B cell (primary cell): Measurements from ENCODE around the gene GRK5. TPM values are rescaled to one million over a fixed set of nuclear protein-coding genes. Genes with fewer than 3 reads are reported as not detected.

Source experiments
- ATAC-seq: fragments of 200-7000 bp; cut with Tn5 transposase; one replicate; pipeline ENCODE4 v1.10.0; 2021; ENCODE audit warnings: low read depth, mild to moderate bottlenecking, moderate number of reproducible peaks, moderate library complexity
- CTCF ChIA-PET: fragments of 350-600 bp; sonication (Branson Sonifier 250); formaldehyde crosslinking; loops from one replicate; lab custom pipeline; 2021; ENCODE audit warnings: antibody characterized with exemption, inconsistent platforms; lab: Charles Lee
- POLR2A ChIA-PET: fragments of 350-600 bp; sonication (Branson Sonifier 250); formaldehyde crosslinking; loops from one replicate; lab custom pipeline; 2021; ENCODE audit warnings: antibody characterized with exemption; lab: Charles Lee
- DNase-seq: peaks from one replicate; pipeline ENCODE4 v3.0.0; 2013
- H2AFZ ChIP-seq: 2 replicates; pipeline ENCODE4 v1.6.1; 2012; ENCODE audit warnings: mild to moderate bottlenecking, low read depth, low read length; ENCODE audit not compliant: insufficient read depth, poor library complexity, severe bottlenecking
- H3K27ac ChIP-seq, 2 donors: 1 replicate in 1 of 2; 2 replicates in 1 of 2; pipeline ENCODE4 v1.5.1; 2012 to 2013; ENCODE audit warnings: low read length in 2 of 2, mild to moderate bottlenecking in 2 of 2, moderate library complexity in 1 of 2
- H3K27me3 ChIP-seq, 4 experiments: fragments of 200-600 bp in 1 of 4; sonication (generic) in 1 of 4; replicated peaks in 1 of 4; 1 replicate in 2 of 4; 2 replicates in 2 of 4; pipeline versions ENCODE4 v1.6.1 to v1.7.0; 2013 to 2016; ENCODE audit warnings: low read length in 3 of 4, mild to moderate bottlenecking in 2 of 4, mixed read lengths in 1 of 4, moderate library complexity in 1 of 4; ENCODE audit not compliant: insufficient read depth in 4 of 4, control insufficient read depth in 3 of 4; ENCODE audit errors: control extremely low read depth in 1 of 4
- H3K36me3 ChIP-seq, 2 experiments: replicated peaks in 1 of 2; 1 replicate in 1 of 2; 2 replicates in 1 of 2; pipeline versions ENCODE4 v1.6.1 to v1.7.1; 2013; ENCODE audit warnings: low read length in 1 of 2; ENCODE audit not compliant: insufficient read depth in 2 of 2, control insufficient read depth in 1 of 2; ENCODE audit errors: control extremely low read depth in 1 of 2, extremely low read depth in 1 of 2
- H3K4me1 ChIP-seq, 2 donors: fragments of 200-600 bp in 1 of 2; sonication (generic) in 1 of 2; 1 replicate in 1 of 2; 2 replicates in 1 of 2; pipeline versions ENCODE4 v1.5.1 to v1.6.1; 2013 to 2017; ENCODE audit warnings: low read length in 2 of 2; ENCODE audit not compliant: control insufficient read depth in 2 of 2, insufficient read depth in 2 of 2
- H3K4me2 ChIP-seq: replicated peaks from 2 replicates; pipeline ENCODE3; 2012; ENCODE audit warnings: mild to moderate bottlenecking, low read depth, low read length; ENCODE audit not compliant: poor library complexity, severe bottlenecking
- H3K4me3 ChIP-seq, 5 experiments: fragments of 200-600 bp in 1 of 5; sonication (generic) in 1 of 5; 1 replicate in 3 of 5; 2 replicates in 2 of 5; pipeline versions ENCODE4 v1.5.1 to v1.7.0; 2011 to 2016; ENCODE audit warnings: low read length in 4 of 5, mild to moderate bottlenecking in 4 of 5, low read depth in 2 of 5, control low read depth in 1 of 5, moderate library complexity in 1 of 5; ENCODE audit not compliant: insufficient read depth in 1 of 5; ENCODE audit errors: control extremely low read depth in 1 of 5, extremely low read depth in 1 of 5
- H3K79me2 ChIP-seq: fragments of 200-600 bp; sonication (generic); one replicate; pipeline ENCODE4 v1.6.0; 2016; ENCODE audit warnings: low read length; ENCODE audit not compliant: control insufficient read depth, insufficient read depth
- H3K9ac ChIP-seq: fragments of 200-600 bp; sonication (generic); 2 replicates; pipeline ENCODE4 v1.6.1; 2017; ENCODE audit warnings: mild to moderate bottlenecking, low read length, moderate library complexity
- H3K9me3 ChIP-seq, 3 donors: one replicate each; pipeline versions ENCODE4 v1.6.1 to v1.7.1; 2013; ENCODE audit warnings: low read length in 2 of 3; ENCODE audit not compliant: control insufficient read depth in 2 of 3, insufficient read depth in 1 of 3; ENCODE audit errors: control extremely low read depth in 1 of 3
- H4K20me1 ChIP-seq: 2 replicates; pipeline ENCODE4 v1.6.0; 2012; ENCODE audit warnings: mild to moderate bottlenecking, low read length; ENCODE audit not compliant: insufficient read depth, control insufficient read depth, poor library complexity, severe bottlenecking
- H3K27ac Mint-ChIP-seq: one replicate; pipeline ENCODE4 v1.8.0; 2021; ENCODE audit warnings: mixed read lengths
- H3K27me3 Mint-ChIP-seq: one replicate; pipeline ENCODE4 v1.8.0; 2021; ENCODE audit warnings: mixed read lengths
- H3K4me1 Mint-ChIP-seq: one replicate; pipeline ENCODE4 v1.8.0; 2021; ENCODE audit warnings: mixed read lengths
- H3K4me3 Mint-ChIP-seq: one replicate; pipeline ENCODE4 v1.8.0; 2021; ENCODE audit warnings: mixed read lengths
- H3K9me3 Mint-ChIP-seq: one replicate; pipeline ENCODE4 v1.8.0; 2022; ENCODE audit warnings: mixed read lengths; ENCODE audit not compliant: insufficient read depth
- EZH2 ChIP-seq: IDR thresholded peaks from 2 replicates; pipeline ENCODE4 v1.6.1; 2012; ENCODE audit warnings: borderline replicate concordance, low read depth, mild to moderate bottlenecking, moderate library complexity, low read length; ENCODE audit not compliant: insufficient read depth, poor library complexity, severe bottlenecking
- WGBS: methylation state at CpG from one replicate; pipeline ENCODE4 v1.1.5; 2013; ENCODE audit warnings: missing lambda C conversion rate; ENCODE audit not compliant: insufficient coverage; 5-methylcytosine and 5-hydroxymethylcytosine counted together
- intact Hi-C: fragments of 100-400 bp; cut with micrococcal nuclease; formaldehyde crosslinking; loops from one replicate; pipeline ENCODE4 v1.10.0; 2022
- polyA plus RNA-seq: library from polyadenylated mRNA; depleted of rRNA; stranded (reverse); fragments of >200 nt; gene quantifications from 2 replicates; pipeline ENCODE4 v1.2.3, GENCODE V29; 2012
- total RNA-seq, 2 donors: library from RNA; stranded (reverse); fragments of 120-200 nt in 1 of 2; gene quantifications; 1 replicate in 1 of 2; 2 replicates in 1 of 2; pipeline versions ENCODE4 v1.2.3 to v1.2.4, GENCODE V29; 2013 to 2022
- TF ChIP-seq, protein P1 (sequence below): fragments of 200-600 bp; IDR thresholded peaks from one replicate; pipeline ENCODE4 v1.8.0; 2022; ENCODE audit warnings: antibody characterized with exemption, mild to moderate bottlenecking

Gene GRK5
- total and polyA plus RNA-seq, 2 donors (not counting 1 experiment from before 2014, with no cell fraction given), result 21.9 to 54.8 TPM

DNA sequence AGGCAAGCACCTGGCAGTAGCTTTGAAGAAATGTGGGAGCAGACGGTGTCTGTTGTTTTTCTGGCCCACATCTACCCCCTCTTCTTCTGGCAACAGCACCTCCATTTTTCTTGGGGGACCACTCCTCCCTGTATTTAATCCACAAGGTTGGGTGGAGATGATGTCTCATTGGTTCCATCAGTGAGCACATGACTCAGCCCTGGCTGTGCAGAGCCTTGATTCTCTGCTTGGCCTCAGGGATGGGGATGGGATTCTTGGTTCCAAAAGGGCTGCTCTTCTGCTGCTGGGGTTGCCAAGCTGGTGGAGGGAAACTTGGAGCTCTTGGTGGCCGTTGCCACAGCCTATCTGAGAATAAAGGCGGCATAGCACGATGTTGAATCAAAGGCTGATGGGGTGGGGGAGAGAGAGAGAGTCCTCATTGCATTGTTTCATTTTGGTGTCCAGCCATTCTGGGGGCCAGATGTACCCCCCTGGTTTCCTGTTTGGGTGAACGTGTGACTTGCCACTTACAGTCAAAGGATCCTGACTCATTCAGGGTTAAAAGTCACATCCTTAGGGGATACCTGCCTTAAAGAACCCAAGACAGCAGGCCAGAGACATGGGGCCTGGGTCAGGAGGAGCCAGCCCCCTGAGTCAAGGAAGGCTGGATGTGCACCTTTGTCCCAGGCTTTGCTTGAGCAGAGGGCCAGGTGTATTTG, 25.9 kb downstream of the GRK5 start:
- Histone ChIP-seq H3K79me2 (peaks cover 95% of the 10 kb centered on the region), H3K27ac (no peak overlapping the region), H3K4me2 (no peak overlapping the region), H2AFZ (no peak overlapping the region), H3K4me3 (no peak overlapping the region), H3K9ac (no peak overlapping the region), H4K20me1 (peaks cover 7% of the 10 kb centered on the region), H3K27me3 (no peaks in the 10 kb centered on the region), H3K9me3 (peaks cover 0 to 9% (median 0%) of the 10 kb centered on the region in 3 donors), H3K36me3 (peaks cover 0 to 2% of the 10 kb centered on the region in 2 experiments), H3K4me1 (peaks cover 16 to 21% of the 10 kb centered on the region in 2 donors)
- TF ChIP-seq, protein P1, sequence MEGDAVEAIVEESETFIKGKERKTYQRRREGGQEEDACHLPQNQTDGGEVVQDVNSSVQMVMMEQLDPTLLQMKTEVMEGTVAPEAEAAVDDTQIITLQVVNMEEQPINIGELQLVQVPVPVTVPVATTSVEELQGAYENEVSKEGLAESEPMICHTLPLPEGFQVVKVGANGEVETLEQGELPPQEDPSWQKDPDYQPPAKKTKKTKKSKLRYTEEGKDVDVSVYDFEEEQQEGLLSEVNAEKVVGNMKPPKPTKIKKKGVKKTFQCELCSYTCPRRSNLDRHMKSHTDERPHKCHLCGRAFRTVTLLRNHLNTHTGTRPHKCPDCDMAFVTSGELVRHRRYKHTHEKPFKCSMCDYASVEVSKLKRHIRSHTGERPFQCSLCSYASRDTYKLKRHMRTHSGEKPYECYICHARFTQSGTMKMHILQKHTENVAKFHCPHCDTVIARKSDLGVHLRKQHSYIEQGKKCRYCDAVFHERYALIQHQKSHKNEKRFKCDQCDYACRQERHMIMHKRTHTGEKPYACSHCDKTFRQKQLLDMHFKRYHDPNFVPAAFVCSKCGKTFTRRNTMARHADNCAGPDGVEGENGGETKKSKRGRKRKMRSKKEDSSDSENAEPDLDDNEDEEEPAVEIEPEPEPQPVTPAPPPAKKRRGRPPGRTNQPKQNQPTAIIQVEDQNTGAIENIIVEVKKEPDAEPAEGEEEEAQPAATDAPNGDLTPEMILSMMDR, result no peak
- TF ChIP-seq EZH2, result no peak
- no peak for DNase-seq
- no peak for ATAC-seq
- Mint-ChIP-seq H3K9me3 (no peaks in the 10 kb centered on the region), H3K4me1 (peaks cover 70% of the 10 kb centered on the region), H3K27me3 (no peaks in the 10 kb centered on the region), H3K27ac (peak overlapping the region; percentile 16), H3K4me3 (no peak overlapping the region)
- intact Hi-C loops, result no loop called here
- CTCF ChIA-PET, result interaction anchor here (1.1 to 1.9 kb wide), 2 partner anchors 27 to 34 kb away, joined by 3 to 6 read pairs; no protein-coding TSS in a partner anchor
- POLR2A ChIA-PET, result no interaction called here
- 73% methylated on average over 4 of the region's 5 CpGs for WGBS

DNA sequence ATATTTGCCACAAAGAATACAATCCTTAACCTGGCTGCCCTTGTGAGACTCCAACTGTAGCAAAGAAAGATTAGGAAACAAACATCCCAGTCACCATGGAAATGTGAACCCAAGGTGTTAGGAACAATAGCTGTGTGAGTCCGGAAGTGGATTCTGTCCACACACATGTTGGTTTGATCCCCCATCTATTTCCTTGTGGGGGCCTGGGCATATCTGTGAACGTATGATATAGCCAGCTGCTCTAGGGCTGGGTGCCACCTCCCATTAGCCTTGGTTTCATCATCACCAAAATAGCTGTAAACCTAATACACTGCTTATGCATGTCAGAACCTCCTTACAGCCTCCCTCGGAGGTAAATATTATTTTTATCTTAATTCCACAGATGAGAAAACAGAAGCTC, 26.4 kb downstream of the GRK5 start:
- TF ChIP-seq, protein P1, result no peak
- TF ChIP-seq EZH2, result no peak
- Histone ChIP-seq H3K9ac (no peak overlapping the region), H3K27ac (no peak overlapping the region), H3K9me3 (peaks cover 0 to 9% (median 0%) of the 10 kb centered on the region in 3 donors), H3K4me3 (no peak overlapping the region), H2AFZ (no peak overlapping the region), H3K27me3 (no peaks in the 10 kb centered on the region), H3K36me3 (peaks cover 0 to 2% of the 10 kb centered on the region in 2 experiments), H4K20me1 (peaks cover 11% of the 10 kb centered on the region), H3K4me1 (peaks cover 16 to 21% of the 10 kb centered on the region in 2 donors), H3K4me2 (no peak overlapping the region), H3K79me2 (peaks cover 95% of the 10 kb centered on the region)
- ChIA-PET POLR2A (no interaction called here), CTCF (interaction anchor here (0.8 to 1.9 kb wide), 2 partner anchors 10 to 27 kb away, joined by 3 to 6 read pairs; no protein-coding TSS in a partner anchor)
- ATAC-seq, result no peak
- Mint-ChIP-seq H3K4me1 (peaks cover 74% of the 10 kb centered on the region), H3K9me3 (no peaks in the 10 kb centered on the region), H3K27ac (no peak overlapping the region), H3K4me3 (no peak overlapping the region), H3K27me3 (no peaks in the 10 kb centered on the region)
- WGBS, result 100% methylated on average over 1 of the region's 3 CpGs
- intact Hi-C loops, result no loop called here
- DNase-seq, result no peak
